Pancreas (tissue), 10 donors: ENCODE results near the gene PFKFB1. TPM values are rescaled to one million over a fixed set of nuclear protein-coding genes. Genes with fewer than 3 reads are reported as not detected.
A peak's percentile ranks its signal among the peaks of the same experiment; 100 is the strongest.

Source experiments
- ATAC-seq, 4 donors: fragments of 200-7000 bp; cut with Tn5 transposase; one replicate each; pipeline versions ENCODE4 v1.8.0 to v1.9.1; 2020; ENCODE audit warnings: mild to moderate bottlenecking in 4 of 4, moderate library complexity in 4 of 4
- DNase-seq, 6 donors: peaks; one replicate each; pipeline ENCODE4 v3.0.0-alpha.2; 2020
- FAIRE-seq: peaks from 2 replicates; lab custom pipeline; 2012; peaks lifted over from hg19 to GRCh38; lab: Jason Lieb, UNC
- H3K27ac ChIP-seq, 4 donors: fragments of 200-600 bp; sonication (generic); 1 replicate in 3 of 4; 2 replicates in 1 of 4; pipeline versions ENCODE4 v1.5.0 to v1.8.0; 2020
- H3K27me3 ChIP-seq, 4 donors: fragments of 200-600 bp; one replicate each; pipeline ENCODE4 v1.8.0; 2021
- H3K36me3 ChIP-seq, 3 donors: fragments of 200-600 bp; sonication (generic) in 1 of 3; one replicate each; pipeline versions ENCODE4 v1.5.0 to v1.8.0; 2020 to 2021
- H3K4me1 ChIP-seq, 3 donors: fragments of 200-600 bp; one replicate each; pipeline ENCODE4 v1.8.0; 2021
- H3K4me3 ChIP-seq, 4 donors: fragments of 200-600 bp; sonication (generic) in 2 of 4; one replicate each; pipeline versions ENCODE4 v1.5.0 to v1.8.0; 2020 to 2021
- H3K9me3 ChIP-seq, 4 donors: fragments of 200-600 bp; one replicate each; pipeline ENCODE4 v1.8.0; 2021
- CTCF ChIP-seq, 4 donors: fragments of 200-600 bp; sonication (generic) in 3 of 4; IDR thresholded peaks; one replicate each; pipeline versions ENCODE4 v1.5.0 to v1.8.0; 2021; ENCODE audit warnings: antibody characterized with exemption in 4 of 4
- WGBS, 2 donors: extraction: QIAGEN DNeasy Blood & Tissue Kit; methylation state at CpG; one replicate each; pipeline ENCODE4 v1.1.7; 2013; 5-methylcytosine and 5-hydroxymethylcytosine counted together
- intact Hi-C, 3 donors: fragments of 100-400 bp; cut with DNase I; formaldehyde crosslinking; loops; one replicate each; pipeline versions ENCODE4 v1.11.1 to v1.14.2; 2022
- polyA plus RNA-seq, 2 donors: library from polyadenylated mRNA; stranded (reverse); fragments of 200-250 nt; gene quantifications; one replicate each; pipeline ENCODE4 v1.2.3, GENCODE V29; 2013
- total RNA-seq, 6 donors: library from RNA; stranded (reverse); fragmentation: NEBNext Ultra II Directional in 4 of 6; extraction: Animal tissue kit (Norgen Biotek cat#: 25700) in 4 of 6; gene quantifications; one replicate each; pipeline versions ENCODE4 v1.2.1 to v1.2.4, GENCODE V29; 2021 to 2023
- donor health status: healthy with polysubstance abuse.
- donor health status: DM: no; HTN: no; CAD: no; lungs with moderate emphysema.
- donor health status: DM: no; HTN: no; CAD: no.
- donor health status: control.
- donor health status: control.
- donor health status: Bipolar disorder and iron deficiency.
- donor health status: DM: yes; HTN: yes; CAD: no.
- donor health status: DM: no; HTN: no; CAD: no.
- donor health status: DM: no; HTN: no; CAD: no.
- donor health status: DM: yes; HTN: yes; CAD: no.

The PFKFB1 gene
- total and polyA plus RNA-seq, 8 donors: 0.22 to 3.7 (median 0.93) TPM

- TF ChIP-seq CTCF (IDR thresholded peaks at IDR 0.05): no peak
- ATAC-seq: no peak
- WGBS, 2 donors: 79 to 93% methylated on average over 3 of the region's 3 CpGs
These were observed 71.4 kb downstream of the PFKFB1 start for GRCh38 chrX:54922547-54922946.

GRCh38 chrX:54921427-54922021 is 72.5 kb downstream of the PFKFB1 start:
- ATAC-seq: peak; percentile 58 to 86 (median 74)

More at GRCh38 chrX:54922547-54922946, 71.4 kb downstream of the PFKFB1 start:
- no peaks in the 10 kb centered on the region for H3K9me3 ChIP-seq
- no peaks in the 10 kb centered on the region for H3K36me3 ChIP-seq
- H3K27ac ChIP-seq: no peak overlapping the region
- H3K27me3 ChIP-seq: peaks cover 0 to 4% (median 0%) of the 10 kb centered on the region in 4 donors
- no peak for FAIRE-seq
- no peaks in the 10 kb centered on the region for H3K4me1 ChIP-seq
- H3K4me3 ChIP-seq: no peak overlapping the region
- intact Hi-C loops: no loop called here
- no peak for DNase-seq

GRCh38 chrX:54920610-54921426 is 73.2 kb downstream of the PFKFB1 start, which contains the start of gene TRO:
TRO (plus strand) TSS chrX:54920824; CDS start chrX:54922247, 1,423 bp downstream.
- WGBS, 2 donors: 2 to 27% methylated on average over 29 of the region's 29 CpGs
- FAIRE-seq (no peak), ATAC-seq (peak in 3 of 4 donors; percentile 29 to 47 (median 42)), DNase-seq (no peak)
- no peak within 1 kb of the TSS for H3K27ac ChIP-seq
- no peak for TF ChIP-seq CTCF (IDR thresholded peaks at IDR 0.05)
- peak within 1 kb of the TSS; percentile 3 to 40 (median 18) for H3K4me3 ChIP-seq
- H3K9me3 ChIP-seq: no peaks in the 10 kb centered on the region
- intact Hi-C loops: no loop called here
- H3K36me3 ChIP-seq: no peaks in the 10 kb centered on the region
- H3K4me1 ChIP-seq: no peaks in the 10 kb centered on the region
- H3K27me3 ChIP-seq: peaks cover 0 to 4% (median 0%) of the 10 kb centered on the region in 4 donors

More at GRCh38 chrX:54921427-54922021, 72.5 kb downstream of the PFKFB1 start:
- Histone ChIP-seq H3K4me3 (peak overlapping the region; percentile 3 to 40 (median 18)), H3K36me3 (no peaks in the 10 kb centered on the region), H3K9me3 (no peaks in the 10 kb centered on the region), H3K4me1 (no peaks in the 10 kb centered on the region), H3K27me3 (peaks cover 0 to 4% (median 0%) of the 10 kb centered on the region in 4 donors), H3K27ac (no peak overlapping the region)
- FAIRE-seq (no peak), DNase-seq (peak in 4 of 6 donors; percentile 14 to 61 (median 34))
- TF ChIP-seq CTCF (IDR thresholded peaks at IDR 0.05): no peak
- 2 to 32% methylated on average over 29 of the region's 29 CpGs for WGBS, 2 donors
- intact Hi-C loops: no loop called here

GRCh38 chrX:54909941-54910340 is 84.0 kb downstream of the PFKFB1 start:
- H3K27me3 ChIP-seq: no peaks in the 10 kb centered on the region
- DNase-seq: no peak
- no peaks in the 10 kb centered on the region for H3K4me1 ChIP-seq
- no peak for FAIRE-seq
- ATAC-seq: no peak
- intact Hi-C loops: no loop called here
- H3K36me3 ChIP-seq: no peaks in the 10 kb centered on the region
- TF ChIP-seq CTCF (IDR thresholded peaks at IDR 0.05): no peak
- peaks cover 0 to 5% (median 0%) of the 10 kb centered on the region in 4 donors for H3K9me3 ChIP-seq
- no peak overlapping the region for H3K27ac ChIP-seq
- no peak overlapping the region for H3K4me3 ChIP-seq
